GM21717 (cell line): ENCODE results near the gene GSG1.

Experiments used
- ATAC-seq: cut with Tn5 transposase; IDR thresholded peaks from one replicate; pipeline ENCODE4 v1.9.1; 2021; ENCODE audit warnings: mild to moderate bottlenecking, moderate library complexity; ENCODE audit not compliant: unreplicated experiment

Gene GSG1

DNA sequence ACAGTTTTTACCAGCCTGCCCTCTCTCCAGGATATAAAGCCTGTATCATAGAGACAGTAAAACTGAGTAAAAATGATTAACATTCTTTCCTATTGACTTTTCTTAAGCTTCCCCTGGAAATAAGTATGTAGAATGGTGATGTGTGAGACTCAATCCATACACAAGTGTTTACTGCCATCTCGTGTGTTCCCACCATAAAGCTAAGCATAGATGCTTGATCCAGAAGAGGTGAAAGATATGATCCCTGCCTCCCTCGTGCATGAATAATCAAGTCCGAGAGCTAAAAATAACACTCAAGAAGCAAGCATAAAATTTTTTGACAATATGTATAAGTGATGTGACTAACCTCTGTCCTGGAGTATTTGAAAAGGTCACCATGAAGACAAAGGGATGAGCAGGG lies 16.9 kb upstream of the GSG1 start:
- no peak for ATAC-seq

DNA sequence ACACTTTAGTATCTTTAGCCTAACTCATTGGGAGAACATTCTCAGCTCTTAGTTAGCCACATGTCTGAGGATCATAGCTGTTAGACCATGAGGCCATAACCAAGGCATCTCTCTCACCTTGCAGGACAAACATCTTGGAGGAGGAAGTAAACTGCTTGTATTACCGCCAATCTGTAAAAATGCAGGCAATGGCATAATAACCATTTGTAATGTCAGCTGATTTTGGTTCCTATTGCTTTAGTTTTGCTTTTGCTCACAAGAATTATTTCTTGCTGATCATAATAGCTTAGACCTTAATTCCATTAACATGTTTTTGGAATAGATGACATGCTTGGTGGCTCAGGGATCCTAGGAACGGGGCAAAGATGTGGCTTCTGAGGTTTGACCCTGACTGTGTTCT lies 16.4 kb upstream of the GSG1 start:
- no peak for ATAC-seq

DNA sequence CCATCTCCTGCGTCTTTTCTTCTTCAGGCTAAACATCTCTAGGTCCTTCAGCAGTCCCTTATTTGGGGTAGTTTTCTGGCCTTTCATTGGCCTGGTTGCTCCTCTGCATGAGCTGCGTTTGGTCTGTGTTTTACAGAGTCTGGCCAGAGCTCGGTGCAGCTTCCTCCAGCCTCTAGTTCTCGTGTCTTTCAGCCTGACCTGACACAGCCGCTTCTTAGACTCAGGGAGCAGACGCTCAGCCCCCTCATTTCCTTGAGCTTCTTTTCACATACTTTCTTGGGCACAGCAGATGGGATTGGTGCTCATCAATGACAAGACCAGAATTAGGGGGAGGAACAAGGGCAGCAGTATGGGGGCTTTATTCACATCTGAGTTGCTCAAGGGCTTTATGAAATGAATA lies 13.6 kb upstream of the GSG1 start:
- ATAC-seq: no peak

DNA sequence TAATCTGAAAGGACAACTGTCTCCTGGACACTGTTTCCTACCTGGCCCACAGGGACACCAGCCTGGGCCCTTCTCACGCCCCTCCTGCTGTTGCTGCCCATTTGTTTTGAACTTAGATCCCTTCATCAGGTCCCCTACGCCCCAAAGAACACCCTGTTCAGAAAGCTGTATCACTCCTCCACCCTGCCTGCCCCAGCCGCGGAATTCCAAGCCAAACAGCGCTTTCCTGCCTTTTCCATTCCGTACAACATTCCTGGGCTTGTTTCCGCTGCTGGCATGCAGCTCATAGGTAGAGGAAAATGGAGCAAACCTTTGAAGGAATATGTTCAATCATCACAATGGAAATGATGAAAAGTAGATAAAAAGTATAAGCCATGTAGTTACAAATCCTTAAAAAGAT lies 12.8 kb upstream of the GSG1 start:
- no peak for ATAC-seq

DNA sequence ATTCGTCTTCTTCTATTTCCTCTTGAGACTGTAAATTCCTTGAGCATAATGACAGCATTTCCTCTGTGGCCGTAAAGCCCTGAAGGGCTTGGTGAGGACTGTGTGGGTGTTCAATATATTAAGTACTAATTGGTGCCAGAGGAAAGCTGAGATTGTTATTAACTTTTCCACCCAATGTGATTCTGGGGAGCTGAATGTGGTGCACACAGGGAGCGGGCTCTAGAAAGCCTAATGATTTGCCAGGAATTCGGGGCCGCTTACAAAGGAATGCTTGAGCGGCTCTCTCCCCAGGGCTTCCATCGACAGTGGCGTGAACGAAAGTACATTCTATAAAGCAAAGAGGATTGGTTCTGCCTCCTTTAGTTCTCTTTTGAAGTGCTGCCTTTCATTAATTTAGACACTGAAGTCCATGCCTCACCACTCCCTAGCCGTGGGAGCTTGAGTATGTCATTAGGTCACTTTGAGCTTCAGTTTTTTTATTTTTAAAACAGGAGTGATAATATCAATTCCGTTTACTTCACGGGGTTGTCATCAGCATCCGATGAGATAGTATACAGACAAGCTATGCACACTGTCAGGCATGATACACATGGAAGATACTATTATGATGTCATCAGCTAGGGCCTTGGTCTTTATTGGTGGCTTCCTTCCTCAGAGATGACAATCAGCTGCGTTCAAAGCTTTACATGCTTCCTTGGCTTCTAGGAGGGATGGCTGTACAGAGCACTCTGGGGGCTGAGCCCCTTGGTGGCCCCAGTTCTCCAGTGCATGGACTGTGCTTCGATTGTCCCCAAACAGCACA lies 11.0 kb upstream of the GSG1 start:
- ATAC-seq: no peak

DNA sequence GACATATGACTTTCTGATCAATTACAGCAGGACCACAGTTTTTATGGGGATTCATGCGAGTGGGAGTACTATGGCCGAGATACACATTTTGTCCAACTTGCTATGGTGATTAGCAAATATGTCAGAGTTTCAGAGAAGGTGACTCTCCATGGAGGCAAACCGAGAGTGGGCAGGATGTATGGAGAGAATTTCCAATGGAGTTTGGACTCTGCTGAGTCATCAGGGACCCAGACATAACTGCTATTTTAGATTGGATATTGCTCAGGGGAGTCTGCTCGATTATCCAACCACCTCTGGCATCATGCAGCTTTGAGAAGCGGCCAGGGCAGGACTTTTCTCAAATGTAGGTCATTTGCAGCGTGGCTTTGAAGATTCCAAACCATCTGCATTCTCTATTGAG lies 9.5 kb upstream of the GSG1 start:
- no peak for ATAC-seq

DNA sequence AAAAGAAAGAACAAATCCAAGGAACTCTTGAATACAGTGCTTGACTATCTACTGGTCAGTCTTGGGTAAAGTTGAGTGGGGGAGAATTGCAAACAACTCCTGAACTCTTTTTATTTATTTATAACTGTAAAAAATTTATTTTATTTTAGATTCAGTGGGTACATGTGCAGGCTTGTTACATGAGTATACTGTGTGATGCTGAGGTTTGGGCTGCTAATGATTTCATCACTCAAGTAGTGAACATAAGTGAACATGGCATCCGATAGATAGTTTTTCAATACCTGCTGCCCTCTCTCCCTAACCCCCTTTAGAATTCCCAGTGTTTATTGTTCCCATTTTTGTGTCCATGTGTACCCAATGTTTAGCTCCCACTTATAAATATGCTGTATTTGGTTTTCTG lies 3.2 kb upstream of the GSG1 start:
- no peak for ATAC-seq

DNA sequence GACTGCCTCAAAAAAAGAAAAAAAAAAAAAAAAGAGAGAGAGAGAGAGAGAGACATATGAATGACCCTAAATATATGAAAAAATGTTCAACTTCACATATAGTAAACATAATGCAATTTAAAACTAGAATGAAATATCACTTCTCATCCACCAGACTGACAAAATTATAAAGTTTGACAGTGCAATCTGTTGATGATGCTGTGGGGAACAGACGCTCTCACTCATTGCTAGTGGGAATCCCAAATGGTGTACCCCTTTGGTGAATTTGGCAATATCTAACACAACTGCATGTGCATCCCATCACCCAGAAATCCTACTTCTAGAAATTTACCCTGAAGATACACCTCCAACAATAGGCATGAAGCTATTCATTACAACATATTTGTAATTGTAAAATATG lies 2.3 kb upstream of the GSG1 start:
- ATAC-seq: no peak

DNA sequence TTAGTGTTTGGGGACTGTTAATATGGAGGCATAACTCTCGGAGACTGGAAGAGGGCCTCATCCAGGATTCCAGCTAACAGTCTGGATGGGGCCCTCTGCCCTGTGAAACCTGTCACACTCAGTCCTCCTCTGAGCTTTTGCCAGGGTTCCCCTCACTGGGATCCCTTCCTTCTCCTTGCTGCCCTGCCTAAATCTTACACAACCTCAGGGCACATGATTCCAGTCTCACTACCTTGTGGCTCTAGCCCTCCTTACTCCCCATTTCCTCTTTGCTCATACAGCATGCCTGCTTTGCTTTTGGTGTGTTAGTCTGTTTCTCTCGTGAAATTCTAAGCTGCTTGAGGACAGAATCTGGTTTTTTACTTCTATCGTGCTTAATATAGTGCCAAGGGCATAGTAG lies 942 bp upstream of the GSG1 start:
- no peak for ATAC-seq

DNA sequence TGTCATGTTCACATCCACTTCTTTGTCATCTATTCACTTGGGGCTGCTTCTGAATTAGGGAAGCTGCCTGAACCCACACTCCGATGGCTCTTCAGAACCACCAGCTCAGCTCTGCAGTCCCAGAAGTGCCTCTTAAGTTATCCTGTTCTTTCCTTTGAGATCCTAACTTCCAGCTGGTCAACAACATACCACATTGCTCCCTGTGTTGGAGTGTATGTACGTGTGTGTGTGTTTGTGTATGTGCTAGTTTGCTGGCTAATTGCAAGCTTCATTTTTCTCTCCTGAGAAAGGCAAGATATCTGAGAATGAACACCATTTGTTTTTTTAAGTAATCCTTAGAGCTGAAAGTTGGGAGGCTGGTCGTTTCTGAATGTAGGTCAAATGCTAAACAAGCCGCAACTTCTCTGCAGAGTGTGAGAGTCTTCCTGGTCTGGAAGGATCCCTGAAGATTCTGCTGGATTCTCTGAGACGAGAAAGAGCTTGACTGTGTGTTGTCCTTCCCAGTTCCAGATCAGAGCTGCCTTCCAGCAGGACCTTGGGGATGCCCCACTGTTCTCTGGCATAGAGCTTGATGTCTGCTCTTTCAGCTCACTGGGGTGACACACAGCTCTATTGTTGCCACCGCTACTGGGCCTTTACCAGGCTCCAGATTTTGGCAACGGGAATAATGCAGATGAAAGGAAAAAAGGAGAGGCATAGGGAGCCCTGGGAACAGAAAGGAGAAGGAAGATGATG lies 839 bp downstream of the GSG1 start:
- ATAC-seq: no peak

DNA sequence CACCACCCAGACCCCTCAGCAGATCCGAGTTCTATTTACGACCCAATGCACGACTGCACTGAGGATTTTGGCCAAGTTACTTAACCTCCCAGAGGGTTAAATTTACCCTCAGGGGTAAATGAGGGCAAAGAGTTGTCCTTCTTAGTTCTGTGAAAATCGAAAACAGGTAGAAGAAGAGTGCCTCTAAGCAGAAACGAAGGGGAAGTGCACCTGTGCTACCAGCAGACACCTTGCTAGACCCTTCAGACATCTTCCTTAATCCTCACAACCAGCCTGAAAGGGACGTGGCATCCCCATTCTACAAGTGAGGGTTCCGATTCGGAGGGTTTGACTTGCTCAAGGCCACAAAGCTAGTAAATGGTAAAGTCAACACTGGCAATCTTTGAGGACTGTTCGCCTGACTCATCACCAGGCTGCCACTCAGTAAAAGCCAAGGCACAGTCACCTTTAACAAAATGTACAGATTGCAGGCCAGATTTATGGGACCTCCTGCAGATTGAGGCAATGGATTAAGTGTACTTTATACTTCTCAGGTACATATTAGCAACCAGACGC lies 1.6 kb downstream of the GSG1 start:
- ATAC-seq: no peak

DNA sequence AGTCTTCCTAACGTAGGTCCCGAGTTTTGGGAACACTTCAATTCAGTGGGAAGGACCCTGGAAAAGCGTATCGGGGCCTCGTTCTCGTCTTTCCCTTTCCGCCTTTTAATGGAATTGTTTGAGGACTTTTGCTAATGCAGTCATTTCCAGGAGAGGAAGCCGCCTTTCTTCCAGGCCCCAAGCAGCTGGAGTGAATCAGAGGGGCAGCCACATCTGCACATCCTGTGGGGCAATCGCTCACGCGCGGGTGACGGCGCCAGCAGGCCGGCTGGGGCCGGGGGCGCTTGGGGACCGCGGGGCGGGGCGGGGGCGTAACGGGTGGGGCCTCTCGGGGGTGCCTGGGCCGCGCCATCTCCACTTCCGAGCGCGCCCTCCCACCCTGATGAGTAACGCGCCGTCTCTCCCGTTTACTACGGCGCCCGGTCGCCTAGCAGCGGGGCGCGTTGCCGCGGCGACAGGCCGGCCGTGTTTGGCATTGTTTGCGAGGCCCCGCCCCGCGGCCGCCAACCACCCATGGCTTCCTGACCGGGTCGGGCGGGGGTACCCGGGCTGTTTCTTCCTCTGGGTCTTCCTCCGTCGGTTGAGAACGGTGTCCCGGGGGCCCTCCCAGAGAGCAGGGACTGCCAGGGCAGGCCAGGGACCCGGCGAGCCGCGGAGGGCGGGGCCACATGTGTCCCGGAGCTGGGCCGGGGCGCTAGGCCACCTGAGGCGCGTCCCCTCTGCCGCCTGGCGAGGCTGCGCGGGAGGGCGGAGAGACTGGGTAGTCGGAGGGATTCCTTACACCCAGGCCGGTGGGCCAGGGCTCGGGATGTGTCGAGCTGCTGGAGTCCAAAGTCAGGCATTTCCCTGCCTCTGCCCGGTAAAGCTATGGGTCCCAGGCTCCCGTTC lies 2.3 kb downstream of the GSG1 start:
- ATAC-seq: peak; percentile 84

DNA sequence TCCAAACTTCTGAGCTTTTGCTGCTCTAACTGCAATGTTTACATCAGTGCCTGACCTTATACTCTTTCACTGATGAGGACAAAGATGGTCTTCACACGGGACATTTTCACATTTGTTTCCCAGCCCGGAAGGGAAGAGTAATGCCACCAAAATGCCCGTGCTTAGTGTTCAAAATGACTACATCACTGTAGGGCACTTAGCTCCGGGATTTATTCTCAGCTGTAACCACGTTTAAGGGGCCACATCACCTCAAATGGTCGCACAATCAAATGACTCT lies 2.9 kb downstream of the GSG1 start:
- no peak for ATAC-seq

DNA sequence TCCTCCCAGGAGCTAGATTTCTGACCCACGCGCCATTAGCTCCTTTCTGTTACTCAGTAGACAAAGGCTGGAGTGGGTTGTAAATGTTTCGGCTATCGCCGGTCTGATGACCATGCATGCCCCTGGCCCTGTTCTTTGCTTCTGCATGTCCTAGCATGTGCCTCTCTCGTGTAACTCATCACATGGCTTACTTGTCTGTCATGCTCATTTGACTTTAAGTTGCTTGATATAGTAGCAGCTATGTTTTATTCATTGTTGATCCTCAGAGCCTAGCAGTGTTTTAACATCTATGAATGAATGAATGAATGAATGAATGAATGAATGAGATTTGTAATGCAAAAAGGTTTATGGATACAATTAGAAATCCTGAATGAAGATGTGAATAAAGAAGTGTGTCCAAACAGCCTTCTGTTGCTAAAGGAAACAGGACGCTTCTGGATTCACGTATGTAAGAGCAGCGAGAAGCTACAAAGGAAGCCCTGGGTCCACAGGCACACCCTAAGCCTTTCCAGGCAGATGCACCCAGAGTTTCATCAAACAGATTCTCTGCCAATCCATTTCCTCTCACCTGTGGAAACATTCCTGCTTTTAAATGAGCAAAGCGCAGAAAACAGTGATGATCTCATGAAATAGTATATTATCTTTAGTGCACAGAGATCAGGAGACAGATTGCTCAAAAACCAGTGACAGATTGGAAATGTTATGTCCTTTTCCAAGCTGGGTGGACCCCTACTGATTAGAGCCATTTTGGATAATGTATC lies 3.4 kb downstream of the GSG1 start:
- no peak for ATAC-seq

DNA sequence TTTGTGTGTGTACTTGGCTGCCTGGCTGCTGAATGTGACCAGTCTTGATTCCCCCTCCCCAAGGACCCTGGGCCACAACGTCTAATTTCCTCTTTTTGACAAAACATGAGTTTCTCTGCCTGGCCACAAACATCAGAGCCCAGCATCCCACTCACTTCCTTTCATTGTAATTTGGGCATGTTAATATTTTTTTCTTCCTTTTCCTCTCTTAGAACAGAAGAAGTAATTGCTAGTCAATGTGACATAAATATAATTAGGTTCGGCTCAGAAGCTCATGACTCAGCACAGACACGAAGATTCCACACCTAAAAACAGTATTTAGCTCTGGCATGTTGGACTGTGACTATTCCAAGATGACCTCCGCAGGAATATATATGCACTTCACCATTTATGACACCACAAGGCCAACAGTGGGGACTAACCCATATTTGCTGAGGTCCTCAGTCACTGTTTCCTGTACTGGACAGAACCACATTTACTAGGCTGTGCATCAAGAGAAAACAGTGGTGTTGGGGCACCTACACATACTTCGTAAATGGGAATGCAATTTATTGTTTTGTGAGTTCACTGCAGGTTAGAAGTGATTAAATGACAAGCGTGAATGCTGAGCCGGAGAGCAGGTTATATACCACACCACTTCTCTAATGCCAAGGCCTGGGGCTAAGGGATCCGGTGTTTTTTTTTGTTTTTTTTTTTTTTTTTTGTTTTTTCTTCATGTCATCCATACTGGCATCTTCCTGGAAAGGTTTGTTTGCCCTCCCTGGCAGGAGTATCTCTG lies 4.2 kb downstream of the GSG1 start:
- ATAC-seq: no peak

DNA sequence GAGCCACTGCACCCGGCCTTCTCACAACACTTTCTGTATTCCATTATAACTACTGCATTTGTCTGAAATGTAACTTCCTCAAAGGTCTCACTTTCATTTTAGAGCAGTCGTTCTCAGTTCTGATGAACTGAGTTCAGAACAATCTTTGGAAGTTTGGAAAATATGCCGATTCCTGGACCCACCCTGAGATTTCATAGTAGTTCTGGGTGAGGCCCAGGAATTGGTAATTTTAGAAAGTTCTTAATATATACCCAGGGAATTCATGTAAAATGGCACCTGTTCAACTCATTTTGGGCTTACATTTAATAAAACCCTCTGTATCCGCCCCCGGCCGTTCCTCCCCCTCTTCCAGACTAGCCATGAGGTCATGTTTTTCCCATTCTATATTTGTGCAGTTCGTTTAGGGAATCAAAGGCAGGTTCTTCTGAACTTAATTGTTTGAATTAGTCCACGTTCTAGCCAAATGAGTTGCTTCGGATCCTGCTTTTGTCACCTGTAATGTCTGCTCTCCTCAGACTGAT lies 5.9 kb downstream of the GSG1 start:
- no peak for ATAC-seq

DNA sequence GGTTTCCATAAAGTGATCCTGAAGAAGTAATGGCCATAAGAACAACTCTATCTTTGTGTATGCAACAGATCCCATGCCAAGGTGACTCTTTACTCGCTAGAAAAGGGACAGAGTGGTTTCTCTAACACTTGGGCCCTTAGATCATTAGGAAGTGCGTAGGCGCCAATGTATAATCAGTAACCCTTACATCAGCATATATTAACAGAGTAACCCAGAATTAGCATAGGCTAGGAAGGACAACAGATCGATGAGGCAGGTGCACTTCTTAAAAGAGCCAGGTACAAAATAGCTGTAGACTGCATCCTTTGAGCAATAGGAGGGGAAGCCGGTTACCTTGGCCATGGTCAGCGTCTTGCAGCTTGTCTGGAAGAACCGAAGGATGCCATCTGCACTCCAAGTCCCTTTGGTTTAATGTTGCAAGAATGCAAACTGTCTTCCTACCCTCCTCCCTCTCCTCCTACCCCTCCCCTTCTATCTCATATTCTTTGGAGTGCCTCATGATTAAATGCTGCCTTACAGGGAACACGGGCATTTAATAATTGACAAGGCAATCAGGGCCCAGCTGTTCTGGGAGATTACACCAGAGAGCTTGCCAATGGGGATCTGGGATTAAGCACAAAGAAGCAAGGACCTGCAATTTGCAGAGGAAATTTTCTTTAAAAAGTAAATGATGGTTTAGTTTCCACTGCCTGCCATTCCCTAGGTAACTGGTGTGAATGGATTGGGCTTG lies 8.0 kb downstream of the GSG1 start:
- ATAC-seq: no peak

DNA sequence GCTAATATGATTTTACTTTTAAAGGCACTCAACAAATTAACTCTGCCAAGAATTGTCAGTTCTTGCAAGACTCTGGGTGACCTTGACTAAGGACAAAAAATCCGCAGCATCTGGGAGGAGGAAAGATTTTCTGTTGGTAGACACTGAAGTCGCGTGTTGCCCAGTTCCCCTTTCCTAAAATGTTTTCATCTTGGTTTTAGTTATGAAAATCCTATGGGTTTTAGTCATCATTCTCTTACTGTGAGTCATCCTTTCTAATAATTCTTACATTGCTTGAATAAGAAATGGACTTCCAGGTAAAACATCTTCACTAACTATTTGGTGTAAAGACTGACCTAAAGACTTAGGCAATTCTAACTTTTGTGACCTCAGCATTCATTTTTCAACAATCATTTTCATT lies 9.1 kb downstream of the GSG1 start:
- peak; percentile 60 for ATAC-seq

DNA sequence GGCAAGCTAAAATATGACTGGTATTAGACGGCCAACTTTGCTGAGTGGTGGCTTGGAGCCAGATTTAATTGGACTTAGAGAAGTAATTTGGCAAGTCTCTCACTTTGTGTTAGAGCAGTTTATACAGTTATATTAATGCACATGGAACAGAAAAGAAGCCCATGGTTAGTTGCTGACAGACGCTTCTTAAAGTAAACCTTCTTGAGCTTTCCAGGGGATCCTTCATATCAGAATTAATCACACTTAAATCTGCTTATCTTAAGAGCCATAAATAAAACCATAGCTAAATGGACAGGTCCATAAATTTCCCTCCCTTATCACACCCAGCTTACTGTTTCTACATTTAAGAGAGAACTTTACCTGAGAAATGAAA lies 9.6 kb downstream of the GSG1 start:
- no peak for ATAC-seq
